HFF-Myc (cell line): Measurements from ENCODE around the gene MAP2K1.

Experiments used
- DNase-seq: peaks from one replicate; pipeline ENCODE4 v3.0.0-alpha.2; 2011; ENCODE audit warnings: low read depth; ENCODE audit errors: extremely low read depth
- H3K4me3 ChIP-seq: replicated peaks from 2 replicates; pipeline ENCODE4 v1.5.1; 2011; ENCODE audit warnings: low read depth, mild to moderate bottlenecking, control low read depth, low read length
- CTCF ChIP-seq: IDR thresholded peaks from 2 replicates; pipeline ENCODE4 v1.5.1; 2012; ENCODE audit warnings: mild to moderate bottlenecking, low read depth, low read length, control low read depth; ENCODE audit errors: missing control alignments

MAP2K1 gene

GRCh38 chr15:66404122-66404521, 17.4 kb downstream of the MAP2K1 start:
- DNase-seq, result no peak
- no peak for TF ChIP-seq CTCF
- H3K4me3 ChIP-seq, result no peak overlapping the region

- no peak overlapping the region for H3K4me3 ChIP-seq
- no peak for TF ChIP-seq CTCF
- DNase-seq, result no peak
Measured at GRCh38 chr15:66404532-66404931, 17.8 kb downstream of the MAP2K1 start.

- no peak for TF ChIP-seq CTCF
- H3K4me3 ChIP-seq, result no peak overlapping the region
- DNase-seq, result no peak
Measured at GRCh38 chr15:66405007-66405406, 18.3 kb downstream of the MAP2K1 start.

- DNase-seq, result no peak
- H3K4me3 ChIP-seq, result no peak overlapping the region
- no peak for TF ChIP-seq CTCF
Measured at GRCh38 chr15:66405615-66406014, 18.9 kb downstream of the MAP2K1 start.

GRCh38 chr15:66408254-66408653, 21.5 kb downstream of the MAP2K1 start:
- DNase-seq, result no peak
- H3K4me3 ChIP-seq, result no peak overlapping the region
- no peak for TF ChIP-seq CTCF

- no peak for TF ChIP-seq CTCF
- DNase-seq, result no peak
- no peak overlapping the region for H3K4me3 ChIP-seq
Measured at GRCh38 chr15:66408675-66409282, 22.1 kb downstream of the MAP2K1 start.

GRCh38 chr15:66409565-66410108, 22.9 kb downstream of the MAP2K1 start:
- H3K4me3 ChIP-seq, result no peak overlapping the region
- no peak for DNase-seq
- no peak for TF ChIP-seq CTCF
